Stimulated activated CD8-positive, alpha-beta memory T cell treated with anti-CD3 and anti-CD28 coated beads, Interleukin-15, amount 100 ng/mL, for 24 hours (primary cell): ENCODE results near the gene TNP2.

Source experiments
- DNase-seq: peaks from one replicate; pipeline ENCODE4 v3.0.0-alpha.2; 2020; ENCODE audit warnings: low read depth

TNP2 gene

GRCh38 chr16:11276896-11277593 is 7.9 kb upstream of the TNP2 start:
- no peak for DNase-seq

- DNase-seq, result no peak
Observed at GRCh38 chr16:11276143-11276895, 7.2 kb upstream of the TNP2 start, which contains the start of gene PRM2. Gene PRM2, minus strand, starts transcription at chr16:11276480. Its CDS starts 110 bp downstream, at chr16:11276370.

GRCh38 chr16:11274964-11275363 is 5.8 kb upstream of the TNP2 start:
- no peak for DNase-seq

- DNase-seq, result no peak
Observed at GRCh38 chr16:11273721-11274324, 4.7 kb upstream of the TNP2 start.

- no peak for DNase-seq
Observed at GRCh38 chr16:11272921-11273720, 4.0 kb upstream of the TNP2 start, which contains the start of gene PRM3. Gene PRM3, minus strand, starts transcription at chr16:11273629. Its CDS starts 34 bp downstream, at chr16:11273595.

- DNase-seq, result no peak
Observed at GRCh38 chr16:11272484-11272883, 3.4 kb upstream of the TNP2 start.

- no peak for DNase-seq
Observed at GRCh38 chr16:11271610-11272009, 2.5 kb upstream of the TNP2 start.

GRCh38 chr16:11270602-11271162 is 1.6 kb upstream of the TNP2 start:
- no peak for DNase-seq

- no peak for DNase-seq
Observed at GRCh38 chr16:11265124-11265523, 4.0 kb downstream of the TNP2 start.

GRCh38 chr16:11264155-11264832 is 4.8 kb downstream of the TNP2 start:
- DNase-seq, result no peak

GRCh38 chr16:11263737-11264136 is 5.4 kb downstream of the TNP2 start:
- DNase-seq, result no peak

GRCh38 chr16:11262915-11263314 is 6.2 kb downstream of the TNP2 start:
- no peak for DNase-seq

GRCh38 chr16:11260596-11260966 is 8.5 kb downstream of the TNP2 start:
- DNase-seq, result no peak

GRCh38 chr16:11259655-11260595 is 9.2 kb downstream of the TNP2 start:
- DNase-seq, result no peak

GRCh38 chr16:11258553-11259492 is 10.3 kb downstream of the TNP2 start:
- DNase-seq, result no peak

GRCh38 chr16:11257131-11257938 is 11.8 kb downstream of the TNP2 start:
- DNase-seq, result no peak

GRCh38 chr16:11256661-11257130 is 12.4 kb downstream of the TNP2 start:
- DNase-seq, result no peak
